Activated T-cell treated with anti-CD3 and anti-CD28 coated beads for 24 hours (primary cell): ENCODE measurements around the gene DCK.

ENCODE experiments used
- DNase-seq: peaks from one replicate; pipeline ENCODE4 v3.0.0-alpha.2; 2020; ENCODE audit warnings: low read depth

The DCK gene

DNA sequence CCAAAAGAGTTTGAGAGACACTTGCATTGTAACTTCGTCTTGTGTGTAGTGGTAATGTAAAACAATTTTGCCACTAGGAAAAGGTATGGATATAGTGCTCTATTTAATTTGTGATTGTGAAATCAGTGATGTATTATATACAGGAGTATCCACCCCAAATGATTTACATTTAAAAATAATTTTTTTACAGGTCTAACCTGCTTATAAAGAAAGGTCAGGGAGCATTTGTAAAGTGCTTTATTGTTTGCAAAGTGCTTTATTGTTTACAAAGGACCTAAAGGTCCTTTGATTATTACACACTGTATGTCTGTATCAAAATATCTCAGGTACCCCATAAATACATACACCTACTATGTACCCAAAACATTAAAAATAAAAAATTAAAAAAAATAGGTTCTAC lies 70.3 kb downstream of the DCK start:
- no peak for DNase-seq

- DNase-seq: no peak
Measured at GRCh38 chr4:71064521-71064920, 71.1 kb downstream of the DCK start.

DNA sequence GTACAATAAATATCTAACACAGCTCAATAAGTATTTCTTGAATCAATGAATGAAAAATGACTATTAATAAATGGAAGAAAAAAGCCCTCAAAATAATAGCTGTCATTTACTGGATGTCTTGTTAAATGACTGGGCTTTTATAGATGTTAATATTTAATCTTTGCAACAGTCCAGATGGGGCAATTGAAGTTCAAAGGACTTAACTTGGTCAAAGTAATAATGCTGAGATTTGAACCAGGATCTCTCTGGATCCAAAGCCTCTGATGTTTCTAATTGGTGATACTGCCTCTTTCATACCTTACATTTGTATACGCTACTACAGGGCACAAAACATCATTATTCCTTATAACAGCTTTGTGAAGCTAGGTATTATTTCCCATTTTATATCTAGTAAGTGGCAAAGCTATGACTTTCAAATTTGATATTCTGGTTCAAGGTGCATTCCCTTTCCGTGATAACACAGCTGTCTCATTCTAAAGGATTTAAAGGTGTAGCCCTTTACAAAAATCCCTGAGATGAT lies 72.6 kb downstream of the DCK start:
- DNase-seq: no peak

DNA sequence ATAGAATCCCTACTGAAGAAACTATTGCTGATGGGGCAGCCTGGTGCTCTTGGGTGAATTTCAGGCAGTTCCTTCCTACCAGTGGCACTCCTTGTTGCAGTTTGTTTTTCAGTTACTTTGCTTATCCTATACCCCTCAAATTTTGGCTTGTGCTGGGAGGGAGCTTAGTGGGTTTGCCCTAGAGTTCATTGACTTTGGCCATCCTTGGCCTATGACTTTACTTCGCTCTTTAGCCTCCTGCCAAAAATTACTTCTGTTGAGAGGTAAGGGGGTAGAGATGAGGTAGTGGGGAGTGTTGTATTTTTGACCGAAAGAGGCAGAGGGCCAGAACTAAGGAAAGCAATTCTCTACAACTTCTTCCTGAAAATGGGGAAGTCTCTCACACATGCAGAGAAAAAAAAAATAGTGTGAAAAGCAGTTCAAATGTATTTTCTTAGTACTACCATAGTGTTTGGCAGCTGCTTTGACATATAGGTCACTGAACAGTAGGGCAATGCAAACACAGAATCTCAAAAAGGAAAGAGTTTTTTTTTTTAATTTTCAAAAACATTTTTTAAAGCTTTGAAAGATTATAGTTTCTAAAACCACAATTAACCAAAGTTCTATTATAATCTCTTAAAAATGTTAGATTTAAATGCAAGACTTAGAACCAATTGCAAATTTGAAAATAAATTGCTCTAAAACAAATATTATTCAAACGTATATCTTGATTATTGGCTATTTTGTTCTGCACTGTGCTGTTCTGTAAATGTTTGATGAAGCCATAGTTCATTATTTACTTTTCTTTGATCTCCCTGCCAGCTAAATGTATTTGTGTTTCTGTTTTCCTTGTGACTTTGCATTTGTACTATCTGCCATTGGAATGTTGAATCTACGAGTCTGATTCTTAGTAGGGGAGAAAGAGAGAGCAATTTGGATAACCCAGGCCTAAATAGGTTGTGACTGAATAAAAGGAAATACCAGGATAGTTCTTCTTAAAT lies 73.6 kb downstream of the DCK start:
- no peak for DNase-seq

DNA sequence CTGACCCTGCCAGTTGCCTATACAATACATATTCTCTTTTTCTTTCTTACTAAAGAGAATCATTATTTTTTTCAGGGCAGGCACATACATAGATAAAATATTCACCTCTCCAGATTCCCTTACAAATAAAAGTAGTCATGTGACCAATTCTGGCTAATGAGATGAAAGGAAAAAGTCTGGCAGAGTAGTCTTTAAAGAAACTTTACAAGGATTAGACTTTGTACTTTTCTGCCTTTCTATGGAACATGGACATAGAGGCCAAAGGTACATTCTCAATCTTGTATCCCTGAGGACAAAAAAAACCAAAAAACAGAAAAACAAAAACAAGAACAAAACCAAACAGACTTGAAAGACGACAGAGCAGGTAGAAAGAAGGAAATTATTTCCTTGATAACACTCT lies 75.6 kb downstream of the DCK start:
- no peak for DNase-seq

GRCh38 chr4:71070015-71070414 lies 76.6 kb downstream of the DCK start:
- DNase-seq: no peak

GRCh38 chr4:71074452-71075299 lies 81.2 kb downstream of the DCK start:
- DNase-seq: no peak
